RPMI8226 (cell line): Measurements from ENCODE around the gene PPFIA4.

Experiments used
- DNase-seq: peaks from one replicate; pipeline ENCODE4 v3.0.0-alpha.2; 2015

Gene PPFIA4

GRCh38 chr1:203085528-203086406, 59.5 kb downstream of the PPFIA4 start, which contains the start of gene MYOG:
TSS of gene MYOG (minus strand) at chr1:203086012. CDS start at chr1:203085961, 51 bp downstream.
- no peak for DNase-seq

GRCh38 chr1:203086992-203087763, 60.9 kb downstream of the PPFIA4 start:
- DNase-seq: no peak

DNA sequence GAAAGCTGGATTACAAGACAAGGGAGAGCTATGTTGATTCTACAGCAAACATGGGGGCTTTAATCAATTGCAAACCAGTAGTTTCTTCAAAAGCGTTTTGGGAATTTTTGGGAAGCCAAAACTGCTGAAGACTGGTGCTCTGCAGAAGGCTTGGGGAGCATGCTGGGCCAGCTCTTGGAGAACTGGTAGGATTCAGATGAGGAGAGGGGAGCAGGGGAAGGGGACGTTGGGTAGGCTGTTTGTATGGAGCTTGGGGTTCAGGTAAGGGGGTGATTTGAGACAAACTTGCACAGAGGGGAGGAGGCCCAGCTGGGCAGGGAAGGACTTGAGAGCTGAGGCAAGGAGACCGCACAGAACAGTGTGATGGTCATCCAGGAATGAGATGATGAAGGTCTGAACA, 62.1 kb downstream of the PPFIA4 start:
- DNase-seq: no peak

- DNase-seq: no peak
Observed at GRCh38 chr1:203089001-203089650, 62.8 kb downstream of the PPFIA4 start.

DNA sequence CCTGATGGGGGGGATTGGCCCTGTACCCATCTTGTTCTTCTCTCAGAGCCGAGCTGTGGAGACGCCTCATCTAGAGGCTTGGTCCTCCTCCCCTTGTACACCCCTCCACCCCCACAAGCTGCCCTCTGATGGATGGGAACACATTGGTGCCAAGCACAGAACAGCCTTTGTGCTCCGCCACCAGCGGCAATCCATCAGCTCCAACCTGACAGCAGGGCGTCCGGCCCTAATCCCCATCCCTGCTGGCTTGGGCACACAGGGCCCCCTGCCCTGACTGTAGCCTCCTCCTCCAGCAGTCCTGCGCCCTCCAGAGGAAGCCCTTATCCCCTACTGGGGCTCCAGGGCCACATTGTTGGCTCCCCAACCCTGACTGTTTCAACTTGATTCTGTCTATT, 63.4 kb downstream of the PPFIA4 start:
- no peak for DNase-seq

DNA sequence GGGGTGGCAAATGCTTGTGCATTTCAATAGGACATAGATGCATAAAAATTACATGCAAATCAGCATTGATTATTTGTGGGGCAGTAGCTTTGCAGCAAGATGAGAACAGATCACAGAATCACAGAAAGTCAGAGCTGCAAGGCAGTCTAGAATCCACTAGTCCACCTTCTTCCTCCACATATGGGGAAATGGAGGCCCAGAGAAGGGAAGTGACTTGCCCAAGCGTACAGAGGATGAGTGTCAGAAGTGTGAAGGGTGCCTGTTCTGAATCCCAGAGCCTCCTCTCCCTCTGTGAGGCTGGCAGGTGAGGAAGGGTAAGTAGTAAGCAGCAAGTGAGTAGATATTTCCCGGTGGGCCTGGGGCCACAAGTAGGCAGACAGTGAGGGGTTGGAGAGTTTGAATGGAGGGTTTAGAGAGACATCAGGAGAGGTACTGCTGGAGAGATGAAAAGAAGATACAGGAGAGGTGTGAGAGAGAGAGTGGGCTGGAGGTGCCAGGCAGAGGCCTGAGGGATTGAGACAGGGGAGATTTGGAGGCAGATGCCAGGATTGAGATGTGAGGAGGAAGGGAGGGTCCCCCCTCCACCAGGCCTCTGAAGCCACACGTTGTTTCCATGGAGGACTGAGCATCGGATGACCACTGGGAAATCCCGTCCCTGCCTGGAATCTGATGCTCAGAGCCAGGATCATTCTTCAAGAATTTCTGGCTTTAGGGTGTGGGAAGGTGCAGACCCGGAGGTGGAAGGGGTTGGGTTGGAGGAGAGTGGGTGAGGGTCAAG, 64.3 kb downstream of the PPFIA4 start:
- no peak for DNase-seq

- no peak for DNase-seq
Observed at GRCh38 chr1:203091199-203091477, 64.8 kb downstream of the PPFIA4 start.

GRCh38 chr1:203091761-203092330, 65.6 kb downstream of the PPFIA4 start:
- no peak for DNase-seq

DNA sequence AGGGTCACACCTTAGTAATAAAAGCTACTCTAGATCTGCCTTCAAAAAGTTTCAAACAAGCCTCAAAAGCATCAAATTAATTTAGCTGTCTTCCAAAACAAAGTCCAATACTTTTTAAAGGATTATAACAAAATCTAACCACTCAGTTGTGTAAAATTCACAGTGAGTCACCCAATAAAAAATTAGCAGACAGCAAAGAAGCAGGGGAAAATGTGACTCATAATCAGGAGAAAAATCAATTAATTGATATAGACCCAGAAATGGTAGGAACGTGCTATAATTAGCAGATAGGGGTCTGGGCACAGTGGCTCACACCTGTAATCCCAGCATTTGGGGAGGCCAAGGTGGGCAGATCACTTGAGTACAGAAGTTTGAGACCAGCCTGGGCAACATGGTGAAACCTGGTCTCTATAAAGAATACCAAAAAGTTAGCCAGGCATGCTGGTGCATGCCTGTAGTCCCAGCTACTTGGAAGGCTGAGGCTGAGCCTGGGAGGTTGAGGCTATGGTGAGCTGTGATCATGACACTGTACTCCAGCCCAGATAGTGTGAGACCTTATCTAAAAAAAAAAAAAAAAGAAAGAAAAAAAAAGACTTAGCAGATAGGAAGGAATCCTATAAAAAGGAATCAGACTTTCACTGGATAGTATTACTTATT, 67.6 kb downstream of the PPFIA4 start:
- DNase-seq: no peak

GRCh38 chr1:203095061-203095690, 68.9 kb downstream of the PPFIA4 start:
- no peak for DNase-seq

GRCh38 chr1:203096566-203096965, 70.3 kb downstream of the PPFIA4 start:
- no peak for DNase-seq

DNA sequence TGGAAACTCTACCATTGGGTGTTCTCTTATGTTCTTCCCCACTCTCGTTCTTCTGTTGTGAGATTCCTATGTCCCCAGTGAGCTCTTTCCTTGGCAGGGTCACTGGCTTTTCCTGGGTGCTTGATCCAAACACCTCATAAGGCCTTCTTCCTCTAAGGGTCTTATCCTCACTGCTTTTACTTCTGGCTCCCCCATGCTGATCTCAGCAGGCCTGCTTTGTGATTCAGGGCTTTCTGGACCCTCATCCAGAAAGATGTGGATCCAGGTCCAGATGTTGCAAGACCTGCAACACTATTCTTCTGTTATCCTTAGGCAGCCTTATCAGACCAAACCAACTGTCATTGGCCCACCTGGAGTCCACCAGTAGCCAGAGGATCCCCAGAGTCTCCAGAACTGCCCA, 70.7 kb downstream of the PPFIA4 start:
- no peak for DNase-seq

GRCh38 chr1:203098445-203098844, 72.2 kb downstream of the PPFIA4 start:
- DNase-seq: no peak

DNA sequence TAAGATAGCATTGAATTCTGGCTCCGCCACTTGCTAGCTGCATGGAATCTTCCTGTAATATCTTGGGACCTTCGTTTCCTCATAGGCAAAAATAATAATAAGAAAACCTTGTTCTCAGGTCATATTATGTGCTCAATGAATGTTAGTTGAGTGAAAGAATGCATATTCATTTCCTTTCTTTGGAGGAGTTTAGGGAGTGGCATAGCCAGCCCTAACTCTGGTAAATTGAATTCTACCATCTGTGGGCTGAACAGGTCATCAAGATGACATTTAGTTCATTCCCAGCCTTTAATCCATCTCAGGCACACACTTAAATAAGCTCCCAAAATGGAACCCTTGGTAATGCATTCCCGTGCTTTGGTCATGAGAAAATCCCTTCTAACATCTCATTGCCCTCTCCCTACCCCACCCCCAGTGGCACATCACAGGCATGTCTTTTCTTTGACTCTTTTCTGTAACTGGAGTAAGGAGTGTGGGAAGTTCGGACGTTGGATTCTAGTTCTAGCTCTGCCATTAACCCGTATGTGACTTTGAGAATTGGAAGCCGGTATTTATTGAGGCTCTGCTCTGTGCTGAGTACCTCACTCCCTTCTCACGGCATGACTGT, 72.7 kb downstream of the PPFIA4 start:
- no peak for DNase-seq

GRCh38 chr1:203099805-203100515, 73.7 kb downstream of the PPFIA4 start:
- no peak for DNase-seq

- no peak for DNase-seq
Observed at GRCh38 chr1:203100516-203100869, 74.2 kb downstream of the PPFIA4 start.

DNA sequence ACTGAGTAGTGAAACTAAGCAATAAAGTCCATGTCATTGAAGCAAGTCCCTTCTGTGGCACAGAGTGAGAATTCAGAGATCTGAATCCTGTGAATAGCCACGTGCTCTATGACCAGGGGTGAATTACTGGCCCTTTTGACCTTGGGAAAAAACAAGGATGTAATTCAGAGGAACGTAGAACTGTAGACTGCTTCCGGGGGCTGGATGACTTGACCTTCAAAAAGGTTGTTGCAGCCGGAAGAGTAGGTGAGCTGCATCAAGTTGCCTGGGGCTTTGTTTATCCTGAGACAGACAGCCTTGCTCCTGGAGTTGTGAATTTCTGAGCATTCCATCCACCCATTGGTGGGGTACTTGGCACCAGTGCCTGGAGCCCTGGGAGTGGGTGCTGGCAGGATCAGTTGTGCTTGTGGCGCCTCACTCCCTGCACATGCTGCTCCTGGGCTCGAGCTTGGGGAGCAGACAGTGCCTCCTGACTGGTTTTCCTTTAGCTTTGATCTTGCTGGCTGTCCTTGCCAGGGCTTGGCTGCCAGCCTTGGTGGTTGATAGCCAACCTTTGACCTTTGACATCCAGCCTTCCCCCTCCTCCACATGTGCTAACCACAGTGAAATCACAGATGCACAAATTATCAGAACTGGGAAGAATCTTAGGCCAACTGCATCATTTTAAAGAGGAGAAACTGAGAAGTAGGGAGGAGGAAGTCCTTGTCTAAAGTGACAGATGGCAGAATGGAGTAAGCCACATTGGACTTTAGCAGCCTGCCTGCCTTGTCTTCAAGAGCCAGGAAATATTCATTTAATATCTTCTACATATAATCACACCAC, 75.7 kb downstream of the PPFIA4 start:
- DNase-seq: no peak

GRCh38 chr1:203103216-203103615, 76.9 kb downstream of the PPFIA4 start:
- DNase-seq: no peak

GRCh38 chr1:203103829-203104495, 77.7 kb downstream of the PPFIA4 start:
- no peak for DNase-seq
